Lower leg skin (tissue), 3 donors: ENCODE data around the gene CCDC43.

Experiments
- POLR2A ChIP-seq, 2 donors: fragments of 450-650 bp; IDR thresholded peaks; one replicate each; pipeline ENCODE4 v1.6.1; 2016 to 2017; ENCODE audit warnings: antibody characterized with exemption in 2 of 2, mild to moderate bottlenecking in 1 of 2, moderate library complexity in 1 of 2
- TF ChIP-seq, protein P1 (sequence below), 3 donors: fragments of 450-650 bp; IDR thresholded peaks; one replicate each; pipeline ENCODE4 v1.5.1; 2016; ENCODE audit warnings: antibody characterized with exemption in 3 of 3, mild to moderate bottlenecking in 3 of 3, moderate library complexity in 2 of 3

GRCh38 chr17:44627513-44628242, 61.9 kb downstream of the CCDC43 start:
- TF ChIP-seq, protein P1, sequence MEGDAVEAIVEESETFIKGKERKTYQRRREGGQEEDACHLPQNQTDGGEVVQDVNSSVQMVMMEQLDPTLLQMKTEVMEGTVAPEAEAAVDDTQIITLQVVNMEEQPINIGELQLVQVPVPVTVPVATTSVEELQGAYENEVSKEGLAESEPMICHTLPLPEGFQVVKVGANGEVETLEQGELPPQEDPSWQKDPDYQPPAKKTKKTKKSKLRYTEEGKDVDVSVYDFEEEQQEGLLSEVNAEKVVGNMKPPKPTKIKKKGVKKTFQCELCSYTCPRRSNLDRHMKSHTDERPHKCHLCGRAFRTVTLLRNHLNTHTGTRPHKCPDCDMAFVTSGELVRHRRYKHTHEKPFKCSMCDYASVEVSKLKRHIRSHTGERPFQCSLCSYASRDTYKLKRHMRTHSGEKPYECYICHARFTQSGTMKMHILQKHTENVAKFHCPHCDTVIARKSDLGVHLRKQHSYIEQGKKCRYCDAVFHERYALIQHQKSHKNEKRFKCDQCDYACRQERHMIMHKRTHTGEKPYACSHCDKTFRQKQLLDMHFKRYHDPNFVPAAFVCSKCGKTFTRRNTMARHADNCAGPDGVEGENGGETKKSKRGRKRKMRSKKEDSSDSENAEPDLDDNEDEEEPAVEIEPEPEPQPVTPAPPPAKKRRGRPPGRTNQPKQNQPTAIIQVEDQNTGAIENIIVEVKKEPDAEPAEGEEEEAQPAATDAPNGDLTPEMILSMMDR (IDR thresholded peaks at IDR 0.05), result no peak
- TF ChIP-seq POLR2A (IDR thresholded peaks at IDR 0.05), result no peak
